ENCODE data around the gene RAP1A. TPM values are rescaled to one million over a fixed set of nuclear protein-coding genes. Genes with fewer than 3 reads are reported as not detected.
"Not testable (repeated sequence)": the region's sequence is repeated elsewhere in the genome, so short reads cannot be mapped to it uniquely, and the experiment has no call there.

RAP1A gene
- total RNA-seq, 1 experiment from 2014 or later = 13.2 TPM

- no peak for DNase-seq (ENCODE audit: extremely low read depth, low read depth)
Observed at GRCh38 chr1:111625276-111625675, 5.7 kb downstream of the RAP1A start.

- DNase-seq (ENCODE audit: extremely low read depth, low read depth) = no peak
Observed at GRCh38 chr1:111628153-111628552, 8.6 kb downstream of the RAP1A start.

- DNase-seq (ENCODE audit: extremely low read depth, low read depth) = no peak
Observed at GRCh38 chr1:111629190-111629954, 9.8 kb downstream of the RAP1A start.

DNA sequence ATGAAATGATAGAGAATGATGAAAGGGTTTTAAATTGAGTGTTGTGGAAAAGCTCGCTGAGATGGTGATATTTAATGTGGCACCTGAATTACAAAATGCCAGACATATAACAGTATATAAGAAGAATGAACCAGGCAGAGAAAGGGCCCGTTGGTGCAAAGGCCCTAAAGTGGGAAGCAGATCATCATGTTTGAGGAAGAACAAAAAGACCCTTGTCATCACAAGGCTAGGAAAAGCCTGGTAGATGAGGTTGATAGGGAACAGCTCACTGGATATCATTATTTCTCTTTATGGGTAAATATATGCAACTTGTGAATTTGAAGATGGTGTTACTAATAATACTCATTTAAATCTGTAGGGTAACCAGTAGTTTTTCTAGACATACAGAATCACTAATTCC, 11.0 kb downstream of the RAP1A start:
- DNase-seq (ENCODE audit: extremely low read depth, low read depth) = no peak

DNA sequence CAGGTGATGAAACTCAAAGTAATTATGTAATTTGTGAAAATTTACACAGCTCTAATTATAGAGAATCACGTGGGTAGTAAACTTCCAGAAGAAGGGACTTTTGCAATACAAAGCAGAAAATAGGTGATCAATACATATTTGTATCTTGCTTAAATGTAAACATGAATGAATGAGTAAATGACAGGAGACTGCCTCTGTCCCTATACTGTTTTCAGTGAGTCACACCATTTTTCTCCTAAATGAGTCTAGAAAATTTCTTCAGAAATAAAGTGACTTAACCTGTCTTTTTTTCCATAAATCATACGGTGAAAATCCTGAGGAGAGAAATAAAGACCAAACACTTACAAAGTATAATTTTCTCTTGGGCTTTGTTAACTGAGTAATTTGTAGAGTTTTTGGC, 11.9 kb downstream of the RAP1A start:
- DNase-seq (ENCODE audit: extremely low read depth, low read depth) = no peak

- DNase-seq (ENCODE audit: extremely low read depth, low read depth) = not testable (repeated sequence)
Observed at GRCh38 chr1:111632771-111633170, 13.2 kb downstream of the RAP1A start.

DNA sequence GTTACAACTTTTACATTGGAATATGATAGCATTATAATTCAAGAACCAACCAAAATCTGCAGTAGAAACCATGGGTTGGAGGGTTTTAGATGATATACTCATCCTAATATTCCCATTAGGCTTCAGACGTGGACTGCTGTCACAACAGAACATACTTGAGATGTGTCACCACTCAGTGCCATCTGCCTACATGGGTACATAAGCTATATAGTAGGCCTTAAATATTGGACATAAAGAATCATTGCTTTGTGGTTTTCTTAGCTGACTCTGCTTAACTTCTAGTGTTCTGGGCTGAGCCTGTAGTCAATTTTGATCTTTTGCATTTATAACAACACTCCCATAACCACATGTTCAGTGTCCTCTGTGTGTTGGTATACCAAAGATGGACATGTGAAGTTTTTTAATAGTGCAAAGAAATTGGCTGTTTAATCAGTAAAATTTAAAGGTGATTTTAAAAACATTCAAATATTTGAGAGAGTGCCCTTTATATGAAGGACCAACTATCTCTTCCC, 14.2 kb downstream of the RAP1A start:
- DNase-seq (ENCODE audit: extremely low read depth, low read depth) = no peak

- DNase-seq (ENCODE audit: extremely low read depth, low read depth) = no peak
Observed at GRCh38 chr1:111635324-111636009, 15.9 kb downstream of the RAP1A start.

DNA sequence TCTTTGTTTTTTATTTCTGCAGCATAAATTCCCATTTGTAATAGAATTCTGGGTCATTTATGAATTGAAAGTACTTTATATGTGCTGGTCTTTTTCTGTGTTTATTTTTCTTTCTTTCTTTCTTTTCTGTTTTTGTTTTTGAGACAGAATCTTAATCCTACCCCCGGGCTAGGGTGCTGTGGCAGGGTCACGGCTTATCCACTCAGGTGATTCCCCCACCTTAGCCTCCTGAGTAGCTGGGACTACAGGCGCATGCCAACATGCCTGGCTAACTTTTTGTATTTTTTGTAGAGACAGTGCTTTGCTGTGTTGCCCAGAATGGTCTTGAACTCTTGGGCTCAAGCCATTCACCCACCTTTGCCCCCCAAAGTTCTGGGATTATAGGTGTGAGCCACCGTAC, 18.7 kb downstream of the RAP1A start:
- DNase-seq (ENCODE audit: extremely low read depth, low read depth) = no peak

- no peak for DNase-seq (ENCODE audit: extremely low read depth, low read depth)
Observed at GRCh38 chr1:111639602-111640198, 20.1 kb downstream of the RAP1A start.

DNA sequence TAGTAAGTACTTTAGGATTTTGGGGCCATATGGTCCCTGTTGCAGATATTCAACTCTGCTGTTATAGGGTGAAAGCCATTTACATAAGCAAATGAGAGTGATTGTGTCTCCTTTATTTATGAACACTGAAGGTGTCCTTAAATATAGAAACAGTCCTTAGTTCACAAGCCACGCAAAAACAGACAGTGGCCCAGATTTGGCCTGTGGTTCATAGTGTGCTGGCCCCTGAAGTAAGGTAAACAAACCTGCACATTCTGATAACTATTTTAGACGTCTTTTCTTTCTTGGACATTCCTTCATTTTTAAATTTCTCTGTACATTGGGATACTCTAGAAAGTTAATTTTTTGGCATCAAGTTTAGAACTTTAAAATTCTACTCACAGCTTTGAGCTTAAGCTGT, 23.5 kb downstream of the RAP1A start:
- DNase-seq (ENCODE audit: extremely low read depth, low read depth) = no peak

- no peak for DNase-seq (ENCODE audit: extremely low read depth, low read depth)
Observed at GRCh38 chr1:111643696-111644095, 24.1 kb downstream of the RAP1A start.

DNA sequence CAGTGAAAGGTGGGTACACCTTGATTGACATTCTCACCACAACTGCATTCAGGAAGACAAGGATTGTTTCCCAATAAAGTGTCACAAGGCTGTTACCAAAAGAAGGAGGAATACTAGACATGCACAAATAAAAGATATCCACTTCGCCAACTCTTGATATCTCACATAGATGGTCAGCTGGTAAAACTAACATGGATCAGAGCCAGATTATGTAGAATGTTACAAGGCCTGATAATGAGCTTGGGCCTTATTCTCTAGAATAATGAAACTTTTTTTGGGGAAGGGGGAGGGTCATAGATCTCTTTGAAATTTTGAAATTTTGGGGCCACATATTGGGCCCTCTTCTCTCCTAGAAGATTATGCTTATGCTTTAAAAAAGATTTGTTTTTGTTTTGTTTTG, 24.9 kb downstream of the RAP1A start:
- no peak for DNase-seq (ENCODE audit: extremely low read depth, low read depth)

DNA sequence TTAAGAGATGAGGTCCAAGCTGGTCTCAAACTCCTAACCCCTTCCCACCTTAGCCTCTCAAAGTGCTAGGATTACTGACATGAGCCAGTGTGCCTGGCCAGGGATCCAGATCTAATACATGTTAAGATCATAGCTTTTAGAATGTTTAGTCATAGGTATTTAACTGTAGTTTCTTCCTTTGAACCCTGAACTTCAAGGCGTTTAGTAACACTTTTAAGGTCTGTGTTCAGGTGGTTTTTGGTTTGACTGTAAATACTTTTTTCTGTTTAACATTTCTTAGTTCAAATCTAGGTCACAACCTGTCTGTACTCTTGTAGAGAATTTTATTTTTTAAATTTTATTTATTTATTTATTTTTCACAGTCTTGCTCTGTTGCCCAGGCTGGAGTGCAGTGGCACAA, 28.1 kb downstream of the RAP1A start:
- no peak for DNase-seq (ENCODE audit: extremely low read depth, low read depth)

- no peak for DNase-seq (ENCODE audit: extremely low read depth, low read depth)
Observed at GRCh38 chr1:111648806-111649205, 29.2 kb downstream of the RAP1A start.

- no peak for DNase-seq (ENCODE audit: extremely low read depth, low read depth)
Observed at GRCh38 chr1:111649227-111649626, 29.6 kb downstream of the RAP1A start.

GRCh38 chr1:111649648-111650047, 30.1 kb downstream of the RAP1A start:
- DNase-seq (ENCODE audit: extremely low read depth, low read depth) = no peak

DNA sequence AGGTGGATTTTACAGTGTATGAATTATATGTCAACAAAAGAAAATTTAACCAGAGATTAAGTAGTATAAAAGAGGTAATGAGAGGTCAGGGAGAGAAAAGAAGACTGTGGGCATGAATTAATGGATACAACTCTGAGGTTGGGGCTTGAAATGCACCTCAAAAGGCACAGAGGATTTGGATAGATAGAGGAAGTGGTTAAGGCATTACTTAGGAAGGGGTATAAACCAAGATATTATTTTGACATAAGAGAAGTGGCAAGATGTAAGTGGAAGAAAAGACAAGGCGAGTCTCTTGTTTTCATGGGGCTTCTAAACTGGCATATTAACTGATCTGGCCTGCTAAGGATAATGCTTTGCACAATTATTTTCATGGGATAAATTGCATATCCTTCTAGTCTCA, 34.1 kb downstream of the RAP1A start:
- no peak for DNase-seq (ENCODE audit: extremely low read depth, low read depth)

DNA sequence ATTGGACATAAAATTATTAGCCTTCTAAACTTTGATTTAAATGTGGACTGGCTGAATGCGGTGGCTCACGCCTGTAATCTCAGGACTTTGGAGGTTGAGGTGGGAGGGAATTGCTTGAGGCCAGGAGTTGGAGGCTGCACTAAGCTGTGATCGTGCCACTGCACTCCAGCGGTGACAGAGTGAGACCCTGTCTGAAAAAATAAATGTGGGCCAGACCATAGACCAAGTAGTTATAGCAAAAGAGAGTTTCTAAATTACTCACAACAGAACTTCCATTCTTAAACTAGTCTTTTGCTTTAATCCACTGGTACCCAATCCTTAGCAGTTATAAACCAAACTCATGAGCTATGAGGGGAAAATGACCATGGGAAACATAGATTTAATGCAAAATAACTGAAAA, 35.2 kb downstream of the RAP1A start:
- no peak for DNase-seq (ENCODE audit: extremely low read depth, low read depth)

- DNase-seq (ENCODE audit: extremely low read depth, low read depth) = peak; percentile 32
Observed at GRCh38 chr1:111656086-111657017, 36.8 kb downstream of the RAP1A start.

DNA sequence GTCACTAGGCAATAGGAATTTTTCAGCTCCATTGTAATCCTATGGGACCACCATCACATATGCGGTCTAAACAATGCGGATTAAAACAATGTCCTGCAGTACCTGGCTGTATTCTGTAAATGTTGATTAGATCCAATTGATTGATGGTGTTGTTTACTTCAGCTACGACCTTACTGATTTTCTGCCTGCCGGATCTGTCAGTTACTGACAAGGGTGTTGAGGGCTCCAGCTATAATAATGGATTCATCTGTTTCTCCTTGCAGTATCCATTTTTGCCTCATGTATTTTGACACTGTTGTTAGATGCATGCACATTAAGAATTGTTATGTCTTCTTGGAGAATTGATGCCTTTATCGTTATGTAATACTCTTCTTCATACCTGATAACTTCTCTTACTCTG, 39.0 kb downstream of the RAP1A start:
- no peak for DNase-seq (ENCODE audit: extremely low read depth, low read depth)

Data from NCI-H460 (cell line).